Endothelial cell of umbilical vein (primary cell): Measurements from ENCODE around the gene CCNF. TPM values are rescaled to one million over a fixed set of nuclear protein-coding genes. Genes with fewer than 3 reads are reported as not detected.

ENCODE experiments used
- BruUV-seq: library from RNA; stranded (reverse); fragments of 400-500 nt; replicated peaks from 2 replicates; lab custom pipeline; 2021; lab: Mats Ljungman, UMichigan
- CTCF ChIA-PET: fragments of 300-600, 350-600 bp; sonication (Branson Sonifier 250); formaldehyde crosslinking; loops from one replicate; lab custom pipeline; 2021; ENCODE audit warnings: antibody characterized with exemption, inconsistent platforms; lab: Charles Lee
- POLR2A ChIA-PET: fragments of 300-600, 350-600 bp; sonication (Branson Sonifier 250); formaldehyde crosslinking; loops from one replicate; lab custom pipeline; 2021; ENCODE audit warnings: antibody characterized with exemption, inconsistent platforms; lab: Charles Lee
- DNase-seq: peaks from one replicate; pipeline ENCODE4 v3.0.0-alpha.2; 2011; ENCODE audit warnings: low read depth, low spot score
- FAIRE-seq: peaks from 2 replicates; lab custom pipeline; 2011; peaks lifted over from hg19 to GRCh38; lab: Jason Lieb, UNC
- H2AFZ ChIP-seq: 2 replicates; pipeline ENCODE4 v1.6.0; 2012; ENCODE audit warnings: low read depth, low read length, control low read depth, inconsistent platforms
- H3K27ac ChIP-seq: 2 replicates; pipeline ENCODE4 v1.5.1; 2011; ENCODE audit warnings: low read depth, mild to moderate bottlenecking, control low read depth, low read length, moderate library complexity; ENCODE audit not compliant: insufficient read depth
- H3K27me3 ChIP-seq, 2 experiments: 2 replicates each; pipeline versions ENCODE4 v1.6.0 to v1.6.1; 2011; ENCODE audit warnings: low read length in 2 of 2, mixed read lengths in 1 of 2; ENCODE audit not compliant: control insufficient read depth in 2 of 2, insufficient read depth in 2 of 2
- H3K36me3 ChIP-seq, 2 experiments: 2 replicates in 1 of 2; 3 replicates in 1 of 2; pipeline ENCODE4 v1.5.1; 2011; ENCODE audit warnings: low read length in 2 of 2, mild to moderate bottlenecking in 1 of 2, moderate library complexity in 1 of 2; ENCODE audit not compliant: control insufficient read depth in 2 of 2, insufficient read depth in 2 of 2; ENCODE audit errors: extremely low read depth in 1 of 2
- H3K4me1 ChIP-seq: 3 replicates; pipeline ENCODE4 v1.5.1; 2011; ENCODE audit warnings: mild to moderate bottlenecking, low read length; ENCODE audit not compliant: control insufficient read depth, insufficient read depth; ENCODE audit errors: extremely low read depth
- H3K4me2 ChIP-seq: 2 replicates; pipeline ENCODE4 v1.6.1; 2011; ENCODE audit warnings: low read length, control low read depth, mixed read lengths; ENCODE audit not compliant: insufficient read depth
- H3K4me3 ChIP-seq, 3 experiments: fragments of 200-600 bp in 1 of 3; sonication (generic), shearing (Covaris generic) in 1 of 3; replicated peaks in 1 of 3; 2 replicates each; pipeline ENCODE4 v1.5.1; 2011 to 2016; ENCODE audit warnings: control low read depth in 3 of 3, low read length in 3 of 3, mild to moderate bottlenecking in 2 of 3, inconsistent platforms in 1 of 3, low read depth in 1 of 3, moderate library complexity in 1 of 3; ENCODE audit not compliant: insufficient read depth in 1 of 3
- H3K79me2 ChIP-seq: 2 replicates; pipeline ENCODE4 v1.6.0; 2012; ENCODE audit warnings: low read length, inconsistent platforms; ENCODE audit not compliant: control insufficient read depth, insufficient read depth
- H3K9ac ChIP-seq: replicated peaks from 2 replicates; pipeline ENCODE3; 2011; ENCODE audit warnings: low read length, control low read depth; ENCODE audit not compliant: insufficient read depth; ENCODE audit errors: extremely low read depth
- H3K9me1 ChIP-seq: replicated peaks from 3 replicates; pipeline ENCODE4 v1.6.0; 2011; ENCODE audit warnings: mild to moderate bottlenecking, low read length; ENCODE audit not compliant: control insufficient read depth, insufficient read depth; ENCODE audit errors: extremely low read depth
- H3K9me3 ChIP-seq: replicated peaks from 2 replicates; pipeline ENCODE4 v1.5.1; 2012; ENCODE audit warnings: low read length, inconsistent platforms; ENCODE audit not compliant: control insufficient read depth, insufficient read depth
- H4K20me1 ChIP-seq: replicated peaks from 2 replicates; pipeline ENCODE3; 2011; ENCODE audit warnings: mild to moderate bottlenecking, low read length; ENCODE audit not compliant: control insufficient read depth, insufficient read depth; ENCODE audit errors: extremely low read depth
- CTCF ChIP-seq, 2 donors: IDR thresholded peaks; 1 replicate in 1 of 2; 2 replicates in 1 of 2; pipeline ENCODE4 v1.5.1; 2011; ENCODE audit warnings: low read length in 2 of 2, mild to moderate bottlenecking in 2 of 2, moderate library complexity in 2 of 2, control low read depth in 1 of 2, inconsistent platforms in 1 of 2, low read depth in 1 of 2; ENCODE audit not compliant: insufficient read depth in 1 of 2; ENCODE audit errors: extremely low read depth in 1 of 2
- EZH2 ChIP-seq: IDR thresholded peaks from 2 replicates; pipeline ENCODE4 v1.6.1; 2012; ENCODE audit warnings: borderline replicate concordance, low read depth, mild to moderate bottlenecking, moderate library complexity, low read length, inconsistent platforms; ENCODE audit not compliant: severe bottlenecking
- FOS ChIP-seq: IDR thresholded peaks from 2 replicates; pipeline ENCODE4 v1.6.1; 2011; ENCODE audit warnings: mild to moderate bottlenecking, low read length, moderate library complexity, borderline replicate concordance; ENCODE audit not compliant: insufficient read depth
- GATA2 ChIP-seq: IDR thresholded peaks from 2 replicates; pipeline ENCODE4 v1.7.0; 2011; ENCODE audit warnings: low read depth, mild to moderate bottlenecking, moderate library complexity, mixed read lengths, low read length; ENCODE audit not compliant: insufficient read length, insufficient read depth
- JUN ChIP-seq: IDR thresholded peaks from 2 replicates; pipeline ENCODE4 v1.6.1; 2011; ENCODE audit warnings: borderline replicate concordance, low read depth; ENCODE audit not compliant: insufficient read length, insufficient read depth
- MAX ChIP-seq: IDR thresholded peaks from 2 replicates; pipeline ENCODE4 v1.6.1; 2011; ENCODE audit not compliant: insufficient read depth, insufficient read length
- MYC ChIP-seq: IDR thresholded peaks from one replicate; pipeline ENCODE4 v1.6.1; 2011; ENCODE audit warnings: mild to moderate bottlenecking, low read depth, low read length
- POLR2A ChIP-seq: IDR thresholded peaks from 2 replicates; pipeline ENCODE4 v1.6.1; 2012; ENCODE audit warnings: low read depth, mild to moderate bottlenecking, control low read depth, low read length
- POLR2AphosphoS5 ChIP-seq: IDR thresholded peaks from 2 replicates; pipeline ENCODE4 v1.6.1; 2012; ENCODE audit warnings: low read depth, mild to moderate bottlenecking, control low read depth, low read length, moderate library complexity; ENCODE audit not compliant: insufficient read depth
- dilution Hi-C: fragments of 300-500 bp; cut with MboI; formaldehyde crosslinking; loops from one replicate; pipeline ENCODE4 v1.15.0; 2019; ENCODE audit warnings: low sequenced_read_pairs; ENCODE audit not compliant: extremely low pct_ligation_motif_present
- intact Hi-C: fragments of 100-400 bp; cut with micrococcal nuclease; formaldehyde crosslinking; loops from one replicate; pipeline ENCODE4 v1.10.0; 2022
- polyA plus RNA-seq, 4 experiments: library from polyadenylated mRNA; depleted of rRNA in 3 of 4; stranded (reverse) in 3 of 4; unstranded in 1 of 4; fragments of >200 nt; gene quantifications; 2 replicates each; pipeline versions ENCODE4 v1.2.1 to v1.2.3, GENCODE V29; 2011 to 2012; ENCODE audit warnings: missing spikeins in 1 of 4
- total RNA-seq: library from RNA; stranded (reverse); gene quantifications from 2 replicates; pipeline ENCODE4 v1.2.3, GENCODE V29; 2021

The CCNF gene
- total and polyA plus RNA-seq, 2 donors (not counting 3 experiments of a cell fraction or from before 2014, with no cell fraction given): 13.9 to 48.9 TPM

DNA sequence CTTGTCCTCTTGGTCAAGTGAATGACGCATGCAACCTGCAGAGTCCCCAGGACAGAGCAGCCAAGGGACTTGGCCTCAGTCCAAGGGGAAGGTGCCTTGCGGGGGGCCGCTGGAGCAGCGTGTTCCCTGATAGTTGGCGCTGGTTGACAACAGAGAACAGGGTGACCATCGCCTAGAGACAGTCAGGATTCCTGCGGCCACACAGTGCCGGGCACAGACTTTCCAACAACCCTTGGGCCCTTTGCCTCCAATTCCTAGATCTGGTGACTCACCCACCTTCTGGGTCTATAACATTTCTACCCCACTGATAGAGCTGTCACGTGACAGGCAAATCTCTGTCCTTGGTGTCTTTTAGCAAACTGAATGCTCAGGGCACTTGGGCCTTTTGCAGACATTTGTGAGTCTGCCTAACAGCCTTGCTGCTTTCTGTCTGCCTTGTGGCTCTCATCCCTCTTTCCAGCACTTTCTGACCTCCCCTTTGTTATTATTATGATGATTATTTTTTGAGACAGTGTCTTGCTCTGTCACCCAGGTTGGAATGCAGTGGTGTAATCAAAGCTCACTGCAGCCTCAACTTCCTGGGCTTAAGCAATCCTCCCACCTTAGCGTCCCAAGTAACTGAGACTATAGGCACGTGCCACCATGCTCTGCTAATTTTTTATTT lies 18.8 kb downstream of the CCNF start:
- DNase-seq (no peak), FAIRE-seq (no peak)
- no peaks in the 10 kb centered on the region for H4K20me1 ChIP-seq
- no peaks in the 10 kb centered on the region for H3K4me1 ChIP-seq
- no peaks in the 10 kb centered on the region for H3K27me3 ChIP-seq
- BruUV-seq: no TSS peak
- peaks cover 1% of the 10 kb centered on the region for H3K79me2 ChIP-seq
- H3K4me2 ChIP-seq: no peak overlapping the region
- intact Hi-C loops (no loop called here), dilution Hi-C loops (no loop called here)
- TF ChIP-seq POLR2A (no peak), MYC (no peak), MAX (no peak), CTCF (IDR thresholded peaks at IDR 0.05; ENCODE audit: extremely low read depth in 1 of 2, insufficient read depth in 1 of 2, low read depth in 1 of 2, low read length in 2 of 2) (no peak), EZH2 (no peak), FOS (no peak), POLR2AphosphoS5 (no peak), GATA2 (no peak), JUN (no peak)
- H3K9me3 ChIP-seq: no peaks in the 10 kb centered on the region
- H3K9me1 ChIP-seq: no peaks in the 10 kb centered on the region
- POLR2A ChIA-PET: no interaction called here
- H3K27ac ChIP-seq: no peak overlapping the region
- no peak overlapping the region for H2AFZ ChIP-seq
- H3K36me3 ChIP-seq: peaks cover 30 to 37% of the 10 kb centered on the region in 2 experiments
- H3K4me3 ChIP-seq: no peak overlapping the region
- CTCF ChIA-PET: no interaction called here
- H3K9ac ChIP-seq: no peak overlapping the region
